Measurements from ENCODE around the gene KIRREL3.

The KIRREL3 gene

GRCh38 chr11:126949066-126949891, 51.3 kb downstream of the KIRREL3 start:
- no peak for DNase-seq

DNA sequence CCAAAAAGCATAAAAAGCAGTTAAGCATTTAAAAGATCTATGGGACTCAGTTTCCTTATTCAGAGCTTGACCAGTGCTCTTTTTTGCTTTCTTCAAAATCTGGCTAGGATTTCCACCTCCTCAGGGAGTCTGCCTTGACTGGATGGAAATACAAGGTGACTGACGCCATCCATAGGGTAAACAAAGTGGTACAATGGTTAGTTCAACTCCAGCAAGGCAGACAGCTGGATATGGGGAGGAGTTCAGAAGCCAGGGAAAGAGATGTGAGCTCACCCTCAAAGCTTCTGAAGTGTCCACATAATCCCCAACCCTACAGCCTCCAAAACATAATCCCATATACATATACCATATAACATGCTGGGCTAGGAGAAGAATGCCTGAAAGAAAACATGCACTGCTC, 52.0 kb downstream of the KIRREL3 start:
- DNase-seq, result no peak

DNA sequence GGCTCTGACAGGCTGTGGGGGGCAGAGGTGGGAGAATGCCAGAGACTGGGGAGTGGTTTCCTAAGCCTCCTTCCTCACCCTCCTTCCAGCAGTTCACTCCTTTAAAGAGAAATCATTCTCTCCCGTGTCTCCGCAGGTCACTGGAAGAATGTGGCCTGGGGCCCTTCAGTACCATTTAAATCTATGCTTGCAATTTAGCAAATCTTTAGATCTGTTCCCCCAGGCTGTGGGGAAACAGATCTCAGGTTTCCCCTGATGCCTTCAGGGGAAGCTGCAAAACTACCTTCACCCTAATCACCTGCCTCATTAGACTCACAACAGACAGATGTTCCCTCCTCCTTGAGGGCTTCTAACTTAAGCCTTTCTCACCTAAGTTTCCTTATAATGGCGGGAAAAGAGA, 55.3 kb downstream of the KIRREL3 start:
- DNase-seq, result no peak

- DNase-seq, result no peak
Observed at GRCh38 chr11:126943316-126943715, 57.3 kb downstream of the KIRREL3 start.

GRCh38 chr11:126942146-126942545, 58.4 kb downstream of the KIRREL3 start:
- DNase-seq, result no peak

GRCh38 chr11:126939552-126939951, 61.0 kb downstream of the KIRREL3 start:
- no peak for DNase-seq

DNA sequence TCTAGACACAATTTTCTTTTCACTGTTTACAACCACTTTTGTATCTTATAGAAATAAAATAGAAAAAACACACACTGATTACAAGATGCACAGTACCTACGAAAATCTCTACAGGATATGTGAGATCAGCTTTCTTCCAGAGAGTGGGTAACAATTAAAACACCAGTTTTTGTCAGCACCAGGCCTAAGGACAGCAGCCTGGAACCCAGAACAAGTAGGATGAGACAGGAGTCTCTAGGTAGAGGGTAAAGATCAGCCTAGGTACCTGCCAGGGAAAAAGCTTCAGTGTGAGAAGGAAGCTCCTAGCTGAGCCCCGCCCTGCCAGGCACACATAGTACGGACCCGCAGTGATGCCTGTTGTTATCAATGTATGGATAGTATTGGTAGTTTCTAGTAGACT, 61.9 kb downstream of the KIRREL3 start:
- no peak for DNase-seq

GRCh38 chr11:126930091-126930841, 70.3 kb downstream of the KIRREL3 start:
- DNase-seq, result no peak

DNA sequence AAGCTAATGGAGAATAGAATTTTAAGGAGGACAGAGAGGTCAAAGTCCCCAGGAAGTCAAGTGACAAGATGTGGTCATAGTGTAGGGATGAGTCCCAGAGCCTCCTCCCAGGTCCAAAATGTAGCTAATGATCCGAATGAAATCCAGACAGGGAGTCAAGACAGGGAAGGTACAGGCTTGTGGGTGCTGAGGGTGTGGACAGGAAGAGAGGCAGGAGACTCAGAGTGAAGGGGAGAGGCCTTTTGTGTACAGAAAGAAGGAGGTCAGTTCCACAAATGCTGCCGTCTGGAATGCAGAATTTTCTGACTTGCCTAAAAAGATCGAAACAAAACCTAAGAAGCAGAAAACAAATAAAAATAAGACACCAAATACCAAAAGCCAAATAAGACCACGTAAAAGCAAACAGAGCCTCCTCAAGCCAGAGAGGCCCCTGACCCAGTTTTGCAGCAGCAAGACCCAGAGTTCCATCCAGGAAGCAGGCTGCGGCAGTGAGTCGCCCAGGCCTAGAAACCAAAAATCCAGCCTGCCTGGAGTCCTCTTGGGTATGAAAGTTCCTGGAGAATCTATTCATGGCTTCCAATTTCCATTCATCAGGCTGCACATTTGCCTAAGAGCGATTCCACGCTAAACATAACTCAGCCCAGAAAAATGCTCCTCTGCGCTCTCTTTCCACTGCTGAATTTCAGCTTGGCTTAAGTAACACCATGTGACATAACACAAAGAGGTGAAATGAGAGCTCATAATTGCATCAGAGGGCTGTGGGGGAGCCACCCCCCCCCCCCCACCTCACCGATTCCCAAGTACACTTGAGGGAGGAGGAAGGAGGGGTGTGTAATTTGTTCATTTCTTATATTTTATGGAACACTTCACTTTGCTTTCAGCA, 71.2 kb downstream of the KIRREL3 start:
- DNase-seq, result no peak

GRCh38 chr11:126927623-126928022, 72.9 kb downstream of the KIRREL3 start:
- no peak for DNase-seq

- no peak for DNase-seq
Observed at GRCh38 chr11:126926376-126926791, 74.2 kb downstream of the KIRREL3 start.

- peak; percentile 56 for DNase-seq
Observed at GRCh38 chr11:126925321-126926093, 75.1 kb downstream of the KIRREL3 start.

DNA sequence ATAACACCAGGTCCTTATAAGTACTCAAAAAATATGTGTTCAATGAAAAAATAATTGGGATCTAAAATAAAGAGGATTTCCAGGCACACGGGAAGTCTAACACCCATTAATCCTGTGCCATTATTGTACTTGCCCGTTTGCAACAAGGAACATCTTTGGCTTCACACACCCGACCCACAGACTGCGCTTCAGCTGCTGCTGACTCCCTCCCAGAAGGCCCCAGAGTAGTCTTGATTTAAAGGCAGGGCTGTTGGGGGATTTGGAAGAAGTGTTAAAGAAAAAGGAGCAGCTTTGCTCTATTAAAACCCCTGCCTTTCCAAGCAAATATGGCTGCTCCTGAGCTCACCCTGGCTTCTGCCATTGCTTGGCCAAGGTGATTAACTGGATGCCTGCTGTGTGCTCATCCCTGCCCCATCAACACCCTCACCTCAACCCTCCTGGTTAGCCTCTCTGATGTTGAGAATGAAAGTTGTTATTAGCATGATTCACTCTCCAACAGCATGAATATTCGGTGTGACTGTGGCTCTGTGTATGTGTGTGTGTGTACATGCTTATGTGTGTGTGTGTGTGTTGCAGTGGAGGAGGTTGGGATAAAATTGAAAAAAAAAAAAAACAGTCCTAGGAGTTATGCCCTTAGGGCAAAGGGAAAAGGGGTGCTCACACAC, 76.1 kb downstream of the KIRREL3 start:
- no peak for DNase-seq

GRCh38 chr11:126920833-126921232, 79.7 kb downstream of the KIRREL3 start:
- DNase-seq, result no peak

- DNase-seq, result no peak
Observed at GRCh38 chr11:126919147-126919823, 81.3 kb downstream of the KIRREL3 start.

- DNase-seq, result no peak
Observed at GRCh38 chr11:126918556-126918955, 82.0 kb downstream of the KIRREL3 start.

DNA sequence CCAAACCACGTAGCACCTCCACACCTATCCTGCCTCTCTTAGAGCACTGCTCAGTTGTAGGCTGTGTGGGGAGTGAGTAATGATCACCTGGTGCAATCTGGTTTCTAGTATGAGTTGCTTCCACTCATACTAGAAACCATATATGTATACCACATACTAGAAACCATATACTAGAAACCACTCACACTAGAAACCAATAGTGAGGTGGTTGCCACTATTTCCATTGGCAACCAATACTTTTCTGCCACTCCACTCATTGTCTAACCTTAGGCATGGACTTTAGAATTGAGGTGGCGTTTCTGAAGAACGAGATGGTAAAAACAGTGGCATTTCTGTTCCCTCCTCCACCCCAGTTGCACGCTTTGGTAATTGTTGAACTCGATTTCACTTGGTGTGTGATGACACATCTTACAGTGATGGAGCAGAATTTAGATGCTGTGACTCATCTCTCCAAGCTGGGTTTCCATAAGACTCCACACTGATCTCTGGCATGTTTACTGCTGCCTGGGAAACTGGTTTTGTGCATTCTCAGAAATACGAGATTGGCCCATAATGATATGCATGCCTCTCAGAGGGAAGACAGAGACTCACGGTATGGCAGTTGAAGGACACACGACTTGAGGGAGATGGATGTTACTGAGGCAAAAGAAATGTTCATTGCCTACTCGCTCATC, 82.9 kb downstream of the KIRREL3 start:
- no peak for DNase-seq

DNA sequence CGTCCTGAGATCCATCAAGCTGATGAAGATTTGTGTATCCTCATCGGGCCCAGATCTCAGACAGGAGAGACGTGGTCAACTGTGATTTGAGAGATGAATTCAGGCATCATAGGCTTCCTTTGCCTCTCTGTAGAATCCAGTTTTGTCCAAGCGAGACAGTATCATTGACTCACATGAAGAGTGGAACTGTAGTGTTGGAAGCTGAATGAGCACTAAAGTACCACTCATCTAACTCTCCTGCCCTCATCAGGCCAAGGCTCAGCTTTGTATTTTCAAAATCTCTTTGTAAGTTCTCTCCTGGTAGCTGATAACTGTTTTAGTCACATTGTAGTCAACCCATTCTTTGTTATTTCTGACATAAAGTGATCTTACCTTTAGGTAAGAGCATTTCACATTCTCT, 85.1 kb downstream of the KIRREL3 start:
- DNase-seq, result no peak

DNA sequence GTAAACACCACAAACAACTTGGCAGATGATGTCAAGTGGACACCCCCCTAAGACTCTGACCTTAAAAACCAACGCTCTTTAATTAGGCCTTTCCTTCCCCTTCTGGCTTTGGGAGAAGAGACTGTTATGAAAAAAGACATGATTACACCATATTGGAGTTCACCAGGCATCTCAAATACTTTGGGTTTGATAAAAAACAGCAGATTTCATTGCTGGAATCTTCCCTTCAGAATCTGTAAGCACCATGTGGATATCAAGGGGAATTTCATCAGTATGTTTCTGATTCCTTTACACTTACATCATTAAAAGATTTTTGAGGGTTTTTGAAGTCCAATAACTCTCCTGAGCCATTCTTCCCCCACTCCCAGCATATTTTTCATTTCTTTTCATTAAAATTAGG, 85.6 kb downstream of the KIRREL3 start:
- no peak for DNase-seq

DNA sequence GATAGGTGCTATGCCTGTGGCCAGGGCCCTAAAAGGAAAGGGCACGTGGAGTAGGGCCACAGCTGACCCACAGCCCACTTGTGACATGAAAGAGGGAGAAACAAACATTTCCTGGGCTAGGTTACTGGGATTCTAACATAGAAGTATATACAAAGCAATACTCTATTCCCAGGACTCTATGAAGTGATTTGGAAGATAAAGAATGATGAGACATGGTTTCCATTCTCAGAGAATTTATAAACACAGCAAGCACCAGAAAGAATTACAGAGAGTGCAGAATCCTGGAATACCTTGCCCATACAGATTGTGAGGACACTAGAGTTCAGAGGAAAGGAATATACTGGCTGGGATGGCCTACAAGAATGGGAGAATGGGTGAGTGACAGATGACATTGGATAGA, 86.4 kb downstream of the KIRREL3 start:
- no peak for DNase-seq

DNA sequence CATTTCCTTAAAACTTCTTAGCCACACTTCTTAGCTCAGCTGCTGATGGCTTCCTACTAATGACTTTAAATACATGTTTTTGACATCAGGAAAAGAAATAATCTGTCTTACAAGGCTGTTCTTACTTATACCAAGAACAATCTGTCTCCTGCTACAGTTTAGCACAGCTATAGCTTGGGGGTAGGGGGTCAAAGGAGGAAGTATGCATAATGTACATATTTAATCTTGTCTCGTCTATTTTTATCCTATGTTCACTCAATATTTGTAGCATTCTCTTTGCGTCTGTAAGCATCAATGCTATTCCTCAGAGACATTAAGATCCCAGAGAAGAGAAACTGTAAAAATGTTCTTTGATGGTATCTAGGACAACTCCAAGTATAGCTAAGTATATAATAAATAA, 96.0 kb downstream of the KIRREL3 start:
- no peak for DNase-seq

Measured in NCI-H1694 (cell line).